Esophagus muscularis mucosa (tissue), 4 donors: ENCODE measurements around the gene DNAH9. TPM values are rescaled to one million over a fixed set of nuclear protein-coding genes. Genes with fewer than 3 reads are reported as not detected.
A peak's percentile ranks its signal among the peaks of the same experiment; 100 is the strongest.

Experiments used
- DNase-seq: peaks from one replicate; pipeline ENCODE4 v3.0.0-alpha.2; 2017; ENCODE audit errors: extremely low spot score
- H3K27ac ChIP-seq, 4 donors: fragments of 200-600 bp; sonication (generic); replicated peaks in 1 of 4; 1 replicate in 3 of 4; 2 replicates in 1 of 4; pipeline ENCODE4 v1.5.1; 2016 to 2019; ENCODE audit warnings: mild to moderate bottlenecking in 1 of 4
- H3K27me3 ChIP-seq, 4 donors: fragments of 200-600 bp; sonication (generic); one replicate each; pipeline versions ENCODE4 v1.5.1 to v1.6.0; 2016 to 2019
- H3K36me3 ChIP-seq, 4 donors: fragments of 200-600 bp; sonication (generic); one replicate each; pipeline ENCODE4 v1.5.1; 2016 to 2019
- H3K4me1 ChIP-seq, 4 donors: fragments of 200-600 bp; sonication (generic); one replicate each; pipeline ENCODE4 v1.5.1; 2016 to 2019
- H3K4me3 ChIP-seq, 4 donors: fragments of 200-600 bp; sonication (generic); 1 replicate in 2 of 4; 2 replicates in 2 of 4; pipeline ENCODE4 v1.5.1; 2016 to 2019; ENCODE audit warnings: mild to moderate bottlenecking in 4 of 4, moderate library complexity in 1 of 4
- H3K9me3 ChIP-seq, 4 donors: fragments of 200-600 bp; sonication (generic); 1 replicate in 3 of 4; 2 replicates in 1 of 4; pipeline ENCODE4 v1.5.1; 2016 to 2019
- EP300 ChIP-seq: sonication (generic); formaldehyde crosslinking; IDR thresholded peaks from one replicate; pipeline ENCODE4 v1.6.1; 2017; ENCODE audit warnings: antibody characterized with exemption
- POLR2A ChIP-seq: fragments of 450-650 bp; IDR thresholded peaks from one replicate; pipeline ENCODE4 v1.6.1; 2017; ENCODE audit warnings: antibody characterized with exemption, moderate library complexity, mild to moderate bottlenecking, low read depth
- POLR2AphosphoS5 ChIP-seq, 2 donors: sonication (generic); formaldehyde crosslinking; IDR thresholded peaks; one replicate each; pipeline ENCODE4 v1.6.1; 2017; ENCODE audit warnings: antibody characterized with exemption in 2 of 2
- WGBS: methylation state at CpG from one replicate; pipeline ENCODE4 v1.1.5; 2018; 5-methylcytosine and 5-hydroxymethylcytosine counted together
- intact Hi-C: fragments of 100-400 bp; cut with DNase I; formaldehyde crosslinking; loops from one replicate; pipeline ENCODE4 v1.15.1; 2023
- total RNA-seq, 4 donors: library from RNA; depleted of rRNA; stranded (reverse); fragments of >200 nt; gene quantifications; one replicate each; pipeline versions ENCODE4 v1.1.0 to v1.2.1, GENCODE V29; 2016
- TF ChIP-seq, protein P1 (sequence below), 3 experiments: fragments of 200-600 bp in 2 of 3; fragments of 450-650 bp in 1 of 3; sonication (generic) in 2 of 3; IDR thresholded peaks; one replicate each; pipeline ENCODE4 v1.5.1; 2017 to 2019; ENCODE audit warnings: antibody characterized with exemption in 3 of 3, mild to moderate bottlenecking in 2 of 3, moderate library complexity in 1 of 3

DNAH9 gene
- total RNA-seq, 4 donors from 2014 or later = under 0.01 to 0.92 TPM; not detected in 2

DNA sequence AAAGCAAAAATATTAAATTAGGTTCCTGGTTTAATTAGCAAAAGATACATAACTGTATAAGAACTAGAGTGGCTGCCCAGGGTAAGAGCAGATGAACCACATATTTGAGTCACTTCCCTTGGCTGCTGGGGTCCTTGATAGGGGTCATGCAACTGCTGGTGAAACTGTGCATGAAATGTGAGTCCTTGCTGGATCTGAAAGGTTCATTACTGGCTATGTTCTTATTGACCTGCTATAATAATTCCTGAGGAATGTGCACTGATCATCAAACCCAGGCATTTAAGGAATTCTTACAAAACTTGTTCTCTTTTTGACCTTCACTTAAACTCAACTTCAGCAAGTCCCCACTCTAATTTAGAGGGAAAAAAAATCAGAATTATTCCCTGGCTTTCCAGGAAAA is 215.6 kb downstream of the DNAH9 start:
- peak; percentile 24 for DNase-seq
- TF ChIP-seq POLR2A = no peak
- TF ChIP-seq POLR2AphosphoS5 (IDR thresholded peaks at IDR 0.05) = no peak
- TF ChIP-seq EP300 = no peak
- TF ChIP-seq, protein P1, sequence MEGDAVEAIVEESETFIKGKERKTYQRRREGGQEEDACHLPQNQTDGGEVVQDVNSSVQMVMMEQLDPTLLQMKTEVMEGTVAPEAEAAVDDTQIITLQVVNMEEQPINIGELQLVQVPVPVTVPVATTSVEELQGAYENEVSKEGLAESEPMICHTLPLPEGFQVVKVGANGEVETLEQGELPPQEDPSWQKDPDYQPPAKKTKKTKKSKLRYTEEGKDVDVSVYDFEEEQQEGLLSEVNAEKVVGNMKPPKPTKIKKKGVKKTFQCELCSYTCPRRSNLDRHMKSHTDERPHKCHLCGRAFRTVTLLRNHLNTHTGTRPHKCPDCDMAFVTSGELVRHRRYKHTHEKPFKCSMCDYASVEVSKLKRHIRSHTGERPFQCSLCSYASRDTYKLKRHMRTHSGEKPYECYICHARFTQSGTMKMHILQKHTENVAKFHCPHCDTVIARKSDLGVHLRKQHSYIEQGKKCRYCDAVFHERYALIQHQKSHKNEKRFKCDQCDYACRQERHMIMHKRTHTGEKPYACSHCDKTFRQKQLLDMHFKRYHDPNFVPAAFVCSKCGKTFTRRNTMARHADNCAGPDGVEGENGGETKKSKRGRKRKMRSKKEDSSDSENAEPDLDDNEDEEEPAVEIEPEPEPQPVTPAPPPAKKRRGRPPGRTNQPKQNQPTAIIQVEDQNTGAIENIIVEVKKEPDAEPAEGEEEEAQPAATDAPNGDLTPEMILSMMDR (IDR thresholded peaks at IDR 0.05) = no peak
- no peaks in the 10 kb centered on the region for H3K9me3 ChIP-seq
- no peaks in the 10 kb centered on the region for H3K27me3 ChIP-seq
- peaks cover 0 to 8% (median 3%) of the 10 kb centered on the region in 4 donors for H3K4me1 ChIP-seq
- H3K36me3 ChIP-seq = no peaks in the 10 kb centered on the region
- H3K4me3 ChIP-seq = no peak overlapping the region
- H3K27ac ChIP-seq = no peak overlapping the region
- intact Hi-C loops = no loop called here

DNA sequence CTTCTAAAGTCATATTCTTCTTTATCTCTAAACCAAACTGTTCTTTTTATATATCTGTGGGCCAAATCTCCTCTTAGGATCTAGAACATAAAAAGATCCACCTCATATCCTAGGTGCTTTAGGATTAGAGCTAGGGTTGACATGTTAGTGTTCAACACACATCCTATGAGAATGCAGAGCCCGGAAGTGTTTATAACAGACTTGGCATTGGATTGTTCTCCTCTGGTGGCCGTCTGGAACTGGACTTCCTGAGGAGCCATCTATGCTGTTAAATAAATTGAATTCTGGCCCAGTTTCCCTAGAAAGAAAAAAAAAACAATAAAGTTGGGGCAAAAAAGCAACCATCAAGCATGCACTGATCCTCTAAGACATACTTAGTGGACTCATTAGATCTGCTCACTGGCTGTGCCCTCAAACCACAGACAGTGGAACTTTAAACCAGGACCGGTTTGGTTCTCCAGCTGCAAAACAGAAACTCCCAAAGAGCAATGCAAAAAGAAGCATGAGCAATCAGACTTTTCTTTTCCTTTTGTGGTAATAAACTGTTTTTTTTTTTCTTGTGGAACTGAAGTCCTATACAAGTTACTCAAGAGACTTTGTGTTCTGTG is 216.5 kb downstream of the DNAH9 start:
- Histone ChIP-seq H3K9me3 (no peaks in the 10 kb centered on the region), H3K4me3 (no peak overlapping the region), H3K4me1 (peaks cover 0 to 8% (median 3%) of the 10 kb centered on the region in 4 donors), H3K36me3 (no peaks in the 10 kb centered on the region), H3K27me3 (no peaks in the 10 kb centered on the region), H3K27ac (no peak overlapping the region)
- TF ChIP-seq POLR2A = no peak
- no peak for TF ChIP-seq POLR2AphosphoS5 (IDR thresholded peaks at IDR 0.05)
- TF ChIP-seq, protein P1 (IDR thresholded peaks at IDR 0.05) = no peak
- TF ChIP-seq EP300 = no peak
- whole genome bisulfite sequencing = 50% methylated on average over 3 of the region's 3 CpGs
- peak; percentile 26 for DNase-seq
- intact Hi-C loops = no loop called here

DNA sequence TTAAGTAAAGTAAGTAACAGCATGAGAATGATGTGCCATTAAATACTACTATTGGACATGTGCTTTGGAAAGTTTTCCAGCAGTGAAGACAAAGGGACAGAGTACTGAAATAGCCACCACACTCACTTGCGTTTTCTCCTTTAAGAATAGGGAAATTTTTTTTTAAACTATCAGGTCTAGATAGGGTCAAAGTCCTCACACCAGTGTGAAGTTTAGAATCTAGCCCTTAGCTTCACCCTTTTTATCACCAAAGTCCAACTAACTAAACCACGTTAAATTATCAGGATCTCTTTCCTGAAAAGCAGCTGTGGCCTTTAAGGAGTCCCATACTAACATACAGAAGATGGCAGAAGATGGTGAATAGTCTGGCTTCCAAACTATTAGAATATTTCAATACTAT is 218.1 kb downstream of the DNAH9 start:
- intact Hi-C loops = no loop called here
- H3K4me1 ChIP-seq = peaks cover 0 to 8% (median 3%) of the 10 kb centered on the region in 4 donors
- no peak for TF ChIP-seq POLR2A
- no peak for TF ChIP-seq EP300
- no peak for TF ChIP-seq POLR2AphosphoS5 (IDR thresholded peaks at IDR 0.05)
- TF ChIP-seq, protein P1 (IDR thresholded peaks at IDR 0.05) = no peak
- H3K9me3 ChIP-seq = no peaks in the 10 kb centered on the region
- no peaks in the 10 kb centered on the region for H3K36me3 ChIP-seq
- 85% methylated on average over 2 of the region's 2 CpGs for WGBS
- H3K4me3 ChIP-seq = no peak overlapping the region
- H3K27me3 ChIP-seq = no peaks in the 10 kb centered on the region
- H3K27ac ChIP-seq = no peak overlapping the region
- no peak for DNase-seq

DNA sequence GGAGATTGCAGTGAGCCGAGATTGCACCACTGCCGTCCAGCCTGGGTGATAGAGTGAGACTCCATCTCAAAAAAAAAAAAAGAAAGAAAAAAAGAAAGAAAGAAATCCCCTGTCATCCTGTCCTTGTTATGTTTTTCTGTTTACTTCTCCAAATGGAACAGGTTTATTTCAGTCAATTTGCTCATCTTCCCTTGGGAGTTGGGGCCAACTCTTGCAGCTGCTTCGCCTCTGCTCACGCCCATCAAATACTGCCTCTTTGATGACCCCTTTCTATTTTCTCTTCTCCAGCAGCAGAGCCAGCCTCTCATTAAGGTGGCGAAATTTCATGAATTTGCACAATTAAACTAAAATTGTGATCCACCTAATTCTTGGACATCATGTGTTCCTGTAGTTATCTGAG is 225.6 kb downstream of the DNAH9 start:
- WGBS = 71% methylated on average over 5 of the region's 5 CpGs
- H3K9me3 ChIP-seq = no peaks in the 10 kb centered on the region
- H3K4me3 ChIP-seq = no peak overlapping the region
- TF ChIP-seq POLR2A (no peak), POLR2AphosphoS5 (IDR thresholded peaks at IDR 0.05) (no peak), EP300 (no peak)
- TF ChIP-seq, protein P1 (IDR thresholded peaks at IDR 0.05) = no peak
- no peaks in the 10 kb centered on the region for H3K4me1 ChIP-seq
- no peak overlapping the region for H3K27ac ChIP-seq
- no peaks in the 10 kb centered on the region for H3K27me3 ChIP-seq
- intact Hi-C loops = no loop called here
- H3K36me3 ChIP-seq = no peaks in the 10 kb centered on the region
- DNase-seq = peak; percentile 39

DNA sequence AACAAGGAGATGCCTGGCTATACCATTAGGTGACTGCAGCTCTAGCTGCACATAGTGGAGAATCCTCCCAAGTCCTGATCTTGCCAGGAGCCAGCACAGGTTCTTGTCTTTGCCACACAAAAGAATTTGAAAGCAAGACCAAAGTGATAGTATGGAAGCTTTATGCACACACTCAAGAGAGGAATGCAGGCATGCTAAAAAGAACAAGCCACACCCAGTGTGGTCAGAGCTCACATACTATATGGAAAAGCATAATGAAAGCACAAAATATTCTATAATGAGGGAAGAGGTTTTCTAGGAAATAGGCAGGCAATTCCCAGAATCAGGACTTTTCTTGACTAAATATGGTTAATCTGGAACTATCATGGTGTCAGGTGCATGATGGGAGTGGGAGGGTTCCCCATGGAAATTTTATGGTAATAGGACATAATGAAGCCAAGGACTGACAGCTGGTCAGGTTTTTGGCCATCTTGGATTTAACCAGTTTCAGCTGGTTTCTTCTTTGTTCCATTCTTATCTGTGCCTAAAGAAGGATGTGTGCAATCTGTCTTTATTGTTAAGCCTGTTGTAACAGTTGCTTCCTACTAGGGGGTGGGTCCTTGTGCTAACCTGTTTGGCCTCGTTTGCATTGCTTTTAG is 227.4 kb downstream of the DNAH9 start:
- WGBS = 42% methylated on average over 1 of the region's 1 CpG
- TF ChIP-seq POLR2A (no peak), EP300 (no peak), POLR2AphosphoS5 (IDR thresholded peaks at IDR 0.05) (no peak)
- TF ChIP-seq, protein P1 (IDR thresholded peaks at IDR 0.05) = no peak
- Histone ChIP-seq H3K36me3 (no peaks in the 10 kb centered on the region), H3K9me3 (no peaks in the 10 kb centered on the region), H3K4me1 (no peaks in the 10 kb centered on the region), H3K27ac (no peak overlapping the region), H3K27me3 (no peaks in the 10 kb centered on the region), H3K4me3 (no peak overlapping the region)
- intact Hi-C loops = no loop called here
- peak; percentile 83 for DNase-seq
